PFSK-1 (cell line): ENCODE results near the gene NSRP1.

Experiments
- FOXP2 ChIP-seq: optimal IDR thresholded peaks from 2 replicates; pipeline ENCODE3; 2011; ENCODE audit warnings: borderline replicate concordance, control low read depth, inconsistent platforms; ENCODE audit not compliant: insufficient read depth; ENCODE audit errors: extremely low read length, extremely low read depth
- POLR2AphosphoS5 ChIP-seq: IDR thresholded peaks from 2 replicates; pipeline ENCODE4 v1.6.1; 2012; ENCODE audit warnings: low read depth, mild to moderate bottlenecking, control low read depth, low read length, moderate library complexity
- REST ChIP-seq, 2 experiments: IDR thresholded peaks; 2 replicates each; pipeline versions ENCODE4 v1.6.1 to v1.8.0; 2011 to 2012; ENCODE audit warnings: low read depth in 2 of 2, low read length in 2 of 2, control low read depth in 1 of 2, inconsistent platforms in 1 of 2, mild to moderate bottlenecking in 1 of 2, moderate library complexity in 1 of 2; ENCODE audit not compliant: insufficient read depth in 1 of 2
- SIN3A ChIP-seq: IDR thresholded peaks from 2 replicates; pipeline ENCODE4 v1.6.1; 2012; ENCODE audit warnings: mild to moderate bottlenecking, low read length, moderate library complexity, borderline replicate concordance; ENCODE audit not compliant: insufficient read depth
- TAF1 ChIP-seq: IDR thresholded peaks from 2 replicates; pipeline ENCODE4 v1.6.1; 2012; ENCODE audit warnings: low read length, control low read depth, borderline replicate concordance; ENCODE audit not compliant: insufficient read depth

Gene NSRP1

DNA sequence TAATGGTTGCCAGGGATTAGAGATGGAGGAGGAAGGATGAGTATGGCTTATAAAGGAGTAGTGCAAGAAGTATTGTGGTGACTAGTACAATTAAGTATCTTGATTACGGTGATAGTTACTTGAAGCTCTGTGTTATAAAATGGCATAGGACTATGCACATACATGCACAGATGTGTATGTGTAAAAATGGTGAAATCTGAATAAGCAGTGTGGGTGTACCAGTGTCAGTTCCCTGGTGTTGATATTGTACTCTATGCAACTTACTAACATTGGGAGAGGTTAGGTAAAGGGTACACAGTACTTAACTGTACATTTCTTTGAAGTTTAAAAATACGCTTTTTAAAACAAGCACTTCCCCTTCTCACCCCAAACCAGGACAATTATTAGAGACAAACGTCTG lies 48.5 kb downstream of the NSRP1 start:
- TF ChIP-seq POLR2AphosphoS5 (no peak), FOXP2 (no peak), REST (IDR thresholded peaks at IDR 0.05; ENCODE audit: insufficient read depth in 1 of 2, low read depth in 2 of 2, low read length in 2 of 2) (no peak), SIN3A (no peak), TAF1 (no peak)

GRCh38 chr17:30165960-30166359 lies 49.3 kb downstream of the NSRP1 start:
- TF ChIP-seq POLR2AphosphoS5 = no peak
- no peak for TF ChIP-seq TAF1
- TF ChIP-seq FOXP2 = no peak
- TF ChIP-seq REST (IDR thresholded peaks at IDR 0.05; ENCODE audit: insufficient read depth in 1 of 2, low read depth in 2 of 2, low read length in 2 of 2) = no peak
- no peak for TF ChIP-seq SIN3A

GRCh38 chr17:30170415-30170987 lies 53.9 kb downstream of the NSRP1 start:
- no peak for TF ChIP-seq REST (IDR thresholded peaks at IDR 0.05; ENCODE audit: insufficient read depth in 1 of 2, low read depth in 2 of 2, low read length in 2 of 2)
- no peak for TF ChIP-seq POLR2AphosphoS5
- TF ChIP-seq SIN3A = no peak
- no peak for TF ChIP-seq TAF1

DNA sequence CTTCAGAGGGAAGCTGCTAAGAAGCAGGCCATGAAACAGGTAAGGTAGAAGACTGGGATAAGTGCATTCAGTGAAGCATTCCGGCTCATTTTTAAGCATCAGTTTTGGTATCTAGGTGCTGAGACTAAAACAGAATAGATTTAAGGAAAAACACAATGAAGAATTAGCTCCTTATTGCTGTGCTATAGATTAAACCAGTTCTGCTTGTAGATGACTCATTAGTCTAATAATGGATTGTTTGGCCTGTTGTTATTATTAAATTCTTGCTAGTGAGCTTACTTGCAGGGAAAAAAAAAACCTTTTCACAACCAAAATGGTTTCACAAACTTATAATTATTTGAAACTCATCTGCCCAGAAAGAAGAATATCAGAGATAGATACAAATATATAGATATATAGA lies 55.9 kb downstream of the NSRP1 start:
- TF ChIP-seq TAF1 (no peak), REST (IDR thresholded peaks at IDR 0.05; ENCODE audit: insufficient read depth in 1 of 2, low read depth in 2 of 2, low read length in 2 of 2) (no peak), SIN3A (no peak), FOXP2 (no peak), POLR2AphosphoS5 (no peak)

DNA sequence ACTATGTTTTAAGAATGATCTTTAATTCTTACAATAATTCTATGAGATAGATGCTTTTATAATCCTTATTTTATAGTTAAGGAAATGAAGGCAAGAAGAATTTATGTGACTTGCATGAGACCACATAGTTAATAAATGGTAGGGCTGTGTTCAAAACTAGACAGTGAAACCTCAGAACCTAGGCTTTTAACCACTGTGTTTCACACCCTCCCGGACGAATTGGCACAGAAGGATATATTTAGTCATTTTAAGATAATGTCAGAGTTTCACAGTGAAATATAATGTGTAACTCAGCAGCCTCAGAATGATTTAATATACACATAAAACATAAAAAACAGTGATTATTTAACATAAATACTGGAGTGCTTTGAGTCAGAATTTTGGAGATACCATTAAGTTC lies 57.0 kb downstream of the NSRP1 start:
- no peak for TF ChIP-seq REST (IDR thresholded peaks at IDR 0.05; ENCODE audit: insufficient read depth in 1 of 2, low read depth in 2 of 2, low read length in 2 of 2)
